ENCODE results near the gene IFNL3.
A peak's percentile ranks its signal among the peaks of the same experiment; 100 is the strongest.
"Not testable (repeated sequence)": the region's sequence is repeated elsewhere in the genome, so short reads cannot be mapped to it uniquely, and the experiment has no call there.

Gene IFNL3

GRCh38 chr19:39253374-39254149 is 8.8 kb upstream of the IFNL3 start:
- no peak for DNase-seq

DNA sequence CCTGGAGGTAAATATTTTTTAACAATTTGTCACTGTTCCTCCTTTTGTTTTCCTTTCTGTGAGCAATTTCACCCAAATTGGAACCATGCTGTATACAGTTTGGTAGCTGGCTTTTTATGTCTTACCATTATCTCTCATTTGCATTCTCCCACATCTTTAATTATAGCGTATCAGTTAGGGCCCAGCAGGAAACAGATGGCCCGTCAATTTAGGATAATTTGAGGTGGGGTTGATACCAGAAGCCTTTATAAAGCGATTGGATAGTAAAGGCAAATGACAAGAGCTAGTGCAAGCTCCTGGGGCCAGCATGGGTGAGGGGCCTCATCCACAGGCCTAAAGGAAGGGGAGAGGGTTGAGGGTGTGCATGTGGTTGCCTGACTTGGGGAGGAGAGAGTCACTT is 7.7 kb upstream of the IFNL3 start:
- no peak for DNase-seq

DNA sequence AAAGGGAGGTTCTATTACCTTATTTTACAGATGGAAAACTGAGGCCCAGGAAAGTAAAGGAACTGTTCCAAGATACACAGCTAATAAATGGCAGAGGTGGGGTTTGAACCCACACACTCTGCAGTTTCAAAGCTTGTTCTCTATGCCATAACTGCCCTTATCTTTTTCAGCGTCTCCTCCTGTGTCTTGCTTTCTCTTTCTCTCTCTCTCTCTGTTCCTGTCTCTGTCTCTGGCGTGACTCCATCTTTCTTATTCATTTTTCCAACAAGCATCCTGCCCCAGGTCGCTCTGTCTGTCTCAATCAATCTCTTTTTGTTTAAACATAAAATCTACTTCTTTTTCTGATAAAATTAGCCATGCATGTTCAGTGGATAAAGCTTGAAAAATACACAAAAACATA is 7.0 kb upstream of the IFNL3 start:
- DNase-seq, result no peak

- no peak for DNase-seq
Measured at GRCh38 chr19:39251081-39251480, 6.3 kb upstream of the IFNL3 start.

DNA sequence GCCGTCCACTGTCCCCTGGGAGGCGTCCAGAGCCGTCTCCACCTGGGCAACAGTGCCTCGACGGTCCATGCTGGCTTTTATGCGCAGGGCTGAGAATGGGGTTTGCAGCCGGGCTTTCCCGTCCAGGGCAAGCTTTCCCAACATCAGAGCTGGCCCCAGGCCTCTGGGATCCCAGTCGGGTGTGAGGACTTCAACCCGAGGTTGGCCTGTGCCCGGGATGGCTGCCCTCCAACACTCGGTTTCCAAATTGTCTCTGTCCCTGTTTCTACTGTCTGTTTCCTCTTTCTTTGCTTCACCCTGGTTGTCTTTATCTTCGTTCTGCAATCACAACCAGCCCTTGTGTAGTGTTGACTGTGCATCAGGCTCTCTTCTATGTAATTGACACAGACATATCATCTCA is 4.0 kb upstream of the IFNL3 start, which contains the start of gene IFNL4:
TSS of gene IFNL4 (minus strand) at position 51 of the 400 bp plus-strand sequence.
- DNase-seq, result no peak

DNA sequence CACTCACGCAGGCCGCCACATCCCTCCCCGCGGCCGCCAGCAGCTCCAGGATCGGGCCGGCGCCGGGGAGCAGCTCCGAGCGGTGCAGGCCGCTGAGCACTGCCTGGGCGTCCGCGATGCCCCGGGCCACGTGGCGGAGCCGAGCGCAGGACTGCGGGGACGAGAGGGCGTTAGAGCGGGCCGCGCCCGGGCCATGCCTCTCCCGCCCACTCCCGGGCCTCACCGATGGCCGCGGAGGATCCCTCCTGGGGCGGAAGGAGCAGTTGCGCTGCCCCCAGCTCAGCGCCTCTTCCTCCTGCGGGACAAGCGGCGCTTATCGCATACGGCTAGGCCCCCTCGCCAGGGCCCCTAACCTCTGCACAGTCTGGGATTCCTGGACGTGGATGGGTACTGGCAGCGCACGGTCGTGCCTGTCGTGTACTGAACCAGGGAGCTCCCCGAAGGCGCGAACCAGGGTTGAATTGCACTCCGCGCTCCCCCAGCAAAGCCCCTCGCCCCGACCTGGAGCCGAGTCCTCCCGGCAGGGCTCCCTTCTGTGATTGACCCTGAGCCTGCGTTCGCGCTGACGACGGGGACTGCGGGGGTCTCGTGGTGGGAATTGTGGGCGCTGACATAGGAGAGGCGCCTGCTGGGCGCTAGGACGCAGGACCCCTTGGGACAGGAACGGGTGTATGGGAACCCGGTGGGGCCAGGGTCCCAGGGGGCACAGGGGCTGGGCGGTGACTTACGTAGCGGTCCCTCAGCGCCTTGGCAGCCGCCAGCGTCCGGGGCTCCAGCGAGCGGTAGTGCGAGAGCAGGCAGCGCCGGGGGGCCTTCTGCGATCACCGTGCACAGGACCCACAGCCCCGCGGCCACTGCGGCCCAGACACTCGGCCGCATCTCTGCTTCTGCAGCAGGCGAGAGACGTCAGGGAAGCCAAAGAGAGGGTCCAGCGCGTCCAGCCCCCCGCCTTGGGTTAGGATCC is 3.2 kb upstream of the IFNL3 start:
- peak; percentile 4 for DNase-seq

GRCh38 chr19:39246951-39247669 is 2.3 kb upstream of the IFNL3 start:
- peak; percentile 13 for DNase-seq

- DNase-seq, result not testable (repeated sequence)
Measured at GRCh38 chr19:39245166-39245565, 360 bp upstream of the IFNL3 start.

GRCh38 chr19:39243741-39244140 is 1.1 kb downstream of the IFNL3 start:
- not testable (repeated sequence) for DNase-seq

- no peak for DNase-seq
Measured at GRCh38 chr19:39240421-39240820, 4.4 kb downstream of the IFNL3 start.

- DNase-seq, result no peak
Measured at GRCh38 chr19:39238944-39239343, 5.9 kb downstream of the IFNL3 start.

DNA sequence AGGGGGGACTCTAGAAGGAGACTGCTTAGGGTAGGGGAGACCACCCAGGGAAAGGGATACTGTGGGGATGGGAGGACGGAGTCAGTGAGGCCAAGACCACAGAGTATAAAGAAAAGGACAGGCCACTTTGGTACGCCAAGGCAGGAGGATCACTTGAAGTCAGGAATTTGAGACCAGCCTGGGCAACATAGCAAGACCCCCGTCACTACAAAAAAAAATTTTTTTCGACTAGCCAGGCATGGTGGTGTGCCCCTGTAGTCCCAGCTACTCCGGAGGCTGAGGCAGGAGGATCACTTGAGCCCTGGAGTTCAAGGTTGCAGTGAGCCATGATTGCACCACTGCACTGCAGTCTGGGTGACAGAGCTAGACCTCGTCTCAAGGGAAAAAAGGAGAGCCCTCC is 6.6 kb downstream of the IFNL3 start:
- DNase-seq, result no peak

DNA sequence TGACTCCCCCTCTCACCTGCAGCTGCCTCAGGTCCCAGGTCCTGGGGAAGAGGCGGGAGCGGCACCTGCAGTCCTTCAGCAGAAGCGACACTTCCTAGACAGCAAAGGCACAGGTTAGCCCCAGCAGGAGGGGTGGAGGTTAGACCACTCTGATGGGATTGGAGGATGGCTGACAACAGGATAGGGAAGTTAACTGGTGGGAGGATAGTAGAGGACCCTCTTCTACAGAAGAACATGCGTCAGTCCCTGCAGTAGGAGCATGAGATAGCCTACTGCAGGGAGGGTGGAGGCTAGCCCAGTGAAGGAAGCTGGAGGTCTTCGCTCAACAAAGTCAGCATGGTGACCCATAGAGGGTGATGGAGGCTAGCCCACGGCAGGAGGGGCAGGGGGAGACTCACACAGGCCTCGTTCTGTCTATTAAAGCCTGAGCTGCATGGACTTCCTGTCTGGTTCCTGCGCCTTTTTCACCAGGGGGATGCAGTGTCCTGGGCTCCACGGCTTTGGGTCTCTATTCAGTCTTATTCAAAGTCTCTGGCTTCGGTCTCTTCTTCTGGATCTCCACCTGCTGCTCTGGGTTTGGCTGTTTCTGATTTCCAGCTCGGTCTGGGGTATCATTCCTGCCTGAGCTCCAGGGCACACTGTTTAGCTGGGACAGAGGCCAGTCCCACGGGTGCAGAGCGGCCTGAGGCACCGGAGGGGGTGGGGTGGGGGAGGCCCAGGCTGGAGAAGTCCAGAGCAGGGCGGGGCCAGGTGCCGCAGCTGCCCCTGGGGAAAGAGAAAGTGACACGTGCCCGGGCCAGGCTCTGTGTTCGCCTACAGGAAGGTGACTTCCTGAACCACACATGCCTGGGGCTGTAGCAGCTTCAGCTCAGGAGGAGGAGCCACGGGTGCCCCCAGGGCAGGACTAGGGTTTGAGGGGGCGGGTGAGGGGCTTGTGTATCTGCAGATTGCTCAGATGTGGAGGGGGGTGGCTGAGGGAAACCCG is 7.3 kb downstream of the IFNL3 start:
- DNase-seq, result no peak

- DNase-seq, result no peak
Measured at GRCh38 chr19:39236527-39236926, 8.3 kb downstream of the IFNL3 start.

GRCh38 chr19:39232708-39233107 is 12.1 kb downstream of the IFNL3 start:
- DNase-seq, result no peak

DNA sequence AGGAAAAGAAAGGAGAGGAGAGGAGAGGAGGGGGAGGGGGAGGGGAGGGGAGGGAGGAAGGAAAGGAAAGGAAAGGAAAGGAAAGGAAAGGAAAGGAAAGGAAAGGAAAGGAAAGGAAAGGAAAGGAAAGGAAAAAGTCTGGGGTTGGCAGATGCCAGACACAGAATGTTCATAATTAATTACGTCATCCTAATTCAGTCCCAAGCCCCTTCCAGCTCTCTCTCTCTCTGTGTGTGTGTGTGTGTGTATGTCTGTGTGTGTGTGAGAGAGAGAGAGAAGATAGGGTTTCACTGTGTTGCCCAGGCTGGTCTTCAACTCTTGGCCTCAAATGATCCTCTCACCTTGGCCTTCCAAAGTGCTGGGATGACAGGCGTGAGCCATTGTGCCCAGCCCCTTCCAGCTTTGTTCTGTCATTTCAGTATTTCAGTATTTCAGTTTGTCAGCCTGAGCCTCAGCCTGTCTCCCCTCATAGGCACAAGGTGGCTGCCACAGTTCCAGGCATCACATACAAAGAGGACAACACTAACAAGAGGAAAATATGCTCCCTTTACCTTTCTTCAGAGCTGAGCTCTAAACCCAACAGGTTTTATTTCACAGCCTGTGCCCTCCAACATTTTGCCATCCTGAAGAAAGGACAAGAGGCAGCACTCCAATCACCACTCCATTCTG is 14.6 kb downstream of the IFNL3 start:
- no peak for DNase-seq

- DNase-seq, result no peak
Measured at GRCh38 chr19:39224910-39225309, 19.9 kb downstream of the IFNL3 start.

DNA sequence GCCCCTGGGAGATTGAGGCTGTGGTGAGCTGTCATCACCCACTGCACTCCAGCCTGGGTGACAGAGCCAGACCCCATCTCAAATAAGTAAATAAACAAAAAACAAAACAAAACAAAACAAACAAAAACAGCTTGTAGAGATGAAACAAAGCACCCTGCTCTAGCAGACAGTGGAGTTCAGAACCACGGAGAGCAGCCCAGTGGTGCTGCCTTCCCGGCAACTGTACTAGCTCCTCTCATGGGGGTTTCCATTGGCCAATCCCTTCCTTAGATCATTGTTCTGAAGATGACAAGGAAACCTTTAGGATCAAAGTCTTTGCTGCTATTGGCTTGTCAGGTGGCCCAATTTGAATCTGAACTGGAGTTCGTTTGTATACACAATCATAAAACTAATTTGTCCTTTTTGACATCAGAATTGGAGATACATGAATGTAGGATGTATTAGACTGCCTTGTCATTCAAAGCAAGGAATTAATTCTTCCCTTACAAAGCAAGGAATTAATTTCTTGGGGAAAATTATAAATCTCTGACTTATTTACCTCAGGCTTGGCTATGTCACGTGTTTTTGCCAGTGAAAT is 21.0 kb downstream of the IFNL3 start:
- peak; percentile 13 for DNase-seq

GRCh38 chr19:39219108-39219507 is 25.7 kb downstream of the IFNL3 start:
- DNase-seq, result not testable (repeated sequence)

DNA sequence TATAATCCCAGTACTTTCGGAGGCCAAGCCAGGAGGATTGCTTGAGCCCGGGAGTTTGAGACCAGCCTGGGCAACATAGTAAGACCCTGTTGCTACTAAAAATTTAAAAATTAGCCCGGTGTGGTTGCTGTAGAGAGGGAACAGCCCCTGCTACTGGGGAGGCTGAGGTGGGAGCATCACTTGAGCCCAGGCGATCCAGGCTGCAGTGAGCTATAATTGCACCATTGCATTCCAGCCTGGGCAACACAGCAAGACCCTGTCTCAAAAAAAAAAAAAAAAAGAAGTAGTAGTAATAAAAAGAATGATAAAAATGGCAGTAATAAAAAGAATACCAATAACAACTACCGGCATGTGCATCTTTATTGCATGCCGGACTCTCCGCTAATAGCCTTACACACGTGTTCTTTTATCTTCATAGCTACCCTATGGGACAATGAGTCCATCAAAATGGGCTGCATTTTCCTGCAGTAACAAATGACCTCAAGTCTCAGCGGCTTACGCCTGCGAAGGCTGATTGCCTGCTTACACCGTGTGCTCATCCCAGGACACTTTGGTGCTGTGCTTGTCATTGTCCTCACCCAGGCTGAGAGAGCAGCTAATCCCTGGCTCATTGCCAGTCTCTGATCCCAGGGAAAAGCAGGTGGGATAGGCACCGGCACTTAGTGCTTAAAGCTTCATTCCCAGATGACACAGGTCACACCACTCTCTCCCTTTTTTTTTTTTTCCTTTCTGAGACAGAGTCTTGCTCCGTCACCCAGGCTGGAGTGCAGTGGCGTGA is 26.4 kb downstream of the IFNL3 start:
- DNase-seq, result no peak
